GM21360 (cell line): ENCODE data around the gene FIGN.

Experiments used
- ATAC-seq: cut with Tn5 transposase; IDR thresholded peaks from one replicate; pipeline ENCODE4 v1.9.1; 2021; ENCODE audit warnings: mild to moderate bottlenecking, moderate library complexity; ENCODE audit not compliant: unreplicated experiment

Gene FIGN, protein sequence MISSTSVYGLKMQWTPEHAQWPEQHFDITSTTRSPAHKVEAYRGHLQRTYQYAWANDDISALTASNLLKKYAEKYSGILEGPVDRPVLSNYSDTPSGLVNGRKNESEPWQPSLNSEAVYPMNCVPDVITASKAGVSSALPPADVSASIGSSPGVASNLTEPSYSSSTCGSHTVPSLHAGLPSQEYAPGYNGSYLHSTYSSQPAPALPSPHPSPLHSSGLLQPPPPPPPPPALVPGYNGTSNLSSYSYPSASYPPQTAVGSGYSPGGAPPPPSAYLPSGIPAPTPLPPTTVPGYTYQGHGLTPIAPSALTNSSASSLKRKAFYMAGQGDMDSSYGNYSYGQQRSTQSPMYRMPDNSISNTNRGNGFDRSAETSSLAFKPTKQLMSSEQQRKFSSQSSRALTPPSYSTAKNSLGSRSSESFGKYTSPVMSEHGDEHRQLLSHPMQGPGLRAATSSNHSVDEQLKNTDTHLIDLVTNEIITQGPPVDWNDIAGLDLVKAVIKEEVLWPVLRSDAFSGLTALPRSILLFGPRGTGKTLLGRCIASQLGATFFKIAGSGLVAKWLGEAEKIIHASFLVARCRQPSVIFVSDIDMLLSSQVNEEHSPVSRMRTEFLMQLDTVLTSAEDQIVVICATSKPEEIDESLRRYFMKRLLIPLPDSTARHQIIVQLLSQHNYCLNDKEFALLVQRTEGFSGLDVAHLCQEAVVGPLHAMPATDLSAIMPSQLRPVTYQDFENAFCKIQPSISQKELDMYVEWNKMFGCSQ

DNA sequence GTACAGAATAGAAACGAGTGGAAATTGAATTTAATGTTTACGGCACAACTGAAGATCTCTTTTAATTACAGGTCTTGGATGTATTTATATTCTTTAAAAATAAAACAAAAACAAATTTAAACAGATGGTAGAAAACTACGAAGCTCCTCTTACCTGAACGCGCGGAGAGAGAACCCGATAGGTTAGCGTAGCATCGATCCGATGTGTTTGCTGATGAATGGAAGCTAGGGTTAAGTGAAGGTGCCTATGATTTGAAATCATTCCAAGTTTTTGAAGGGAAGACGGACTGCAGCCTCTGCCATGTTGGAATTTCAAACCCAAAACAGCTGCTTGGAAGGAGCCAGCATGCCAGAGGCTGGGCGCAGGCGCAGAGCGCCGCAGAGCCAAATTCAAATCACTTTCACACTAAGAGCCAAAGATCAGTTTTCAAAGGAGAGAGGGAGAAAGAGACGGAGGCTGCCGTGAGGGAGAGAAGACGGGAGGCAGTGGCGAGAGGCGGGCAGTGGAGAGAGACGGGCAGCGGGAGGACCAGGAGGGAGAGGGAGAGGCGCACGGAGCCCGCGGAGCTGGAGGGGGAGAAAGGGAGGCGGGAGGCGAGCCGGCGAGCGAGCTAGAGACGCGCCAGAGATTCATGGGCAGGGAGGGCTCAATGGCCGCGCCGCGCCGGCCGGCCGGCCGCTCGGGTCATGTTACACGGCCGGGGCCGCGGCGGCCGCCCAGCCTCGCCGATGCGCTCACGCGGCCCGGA, at the start of gene FIGN:
Gene FIGN, minus strand, starts transcription at position 324 of the 748 bp plus-strand sequence. CDS start 1,081 bp downstream, outside the sequence.
- no peak for ATAC-seq

GRCh38 chr2:163785162-163785561, 49.4 kb upstream of the FIGN start:
- no peak for ATAC-seq

- ATAC-seq = no peak
These were observed 44.3 kb upstream of the FIGN start for GRCh38 chr2:163779970-163780597.

DNA sequence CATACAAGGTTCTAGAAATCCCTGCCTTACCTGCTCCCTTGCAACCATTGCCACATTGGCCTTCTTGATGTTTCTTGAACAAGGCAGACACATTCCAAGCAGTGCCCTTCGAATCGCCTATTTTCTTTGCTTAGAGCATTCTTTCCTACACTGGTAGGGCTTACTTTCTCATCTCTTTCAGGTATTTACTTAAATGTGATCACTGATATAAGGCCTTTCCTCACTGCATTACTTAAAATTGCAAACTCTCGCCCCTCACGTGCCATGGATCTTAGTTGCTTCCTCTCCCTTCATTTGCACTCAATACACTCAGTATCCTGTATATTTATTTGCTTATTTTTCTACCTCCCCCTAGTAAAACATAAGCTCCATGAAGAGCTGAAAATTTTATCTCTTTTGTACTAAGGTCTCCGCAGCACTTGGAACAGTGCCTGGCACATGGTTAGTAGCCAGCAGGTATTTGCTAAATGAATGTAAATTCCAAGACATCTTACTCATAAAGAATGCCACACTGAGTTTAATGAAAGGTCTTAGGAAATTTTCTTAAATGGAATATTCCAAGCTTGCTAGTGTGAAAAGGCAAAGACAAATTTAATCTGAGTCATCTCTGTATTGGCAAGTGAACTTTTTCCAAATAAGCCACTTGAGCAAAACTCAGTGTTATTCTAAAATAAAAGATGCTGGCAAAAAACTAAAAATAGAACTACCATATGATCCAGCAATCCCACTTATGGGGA, 42.4 kb upstream of the FIGN start:
- ATAC-seq = no peak

DNA sequence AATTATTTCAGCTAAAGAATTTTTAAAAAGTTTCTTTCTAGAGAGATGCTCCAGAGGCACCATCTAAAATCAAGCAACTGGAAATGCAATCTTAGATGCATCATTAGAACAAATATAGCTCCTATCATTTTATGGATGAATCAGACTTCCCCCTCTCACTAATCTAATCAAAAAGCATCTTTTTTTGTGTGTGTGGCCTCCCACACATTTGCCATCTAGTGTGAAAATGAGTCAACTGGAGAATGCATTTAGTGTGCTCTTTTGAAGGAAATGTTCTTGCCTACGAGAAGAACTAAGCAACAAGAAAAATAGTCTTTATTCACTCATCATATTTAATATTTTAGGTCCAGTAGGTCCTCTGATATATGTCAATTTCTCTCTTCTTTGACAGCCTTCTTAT, 39.5 kb upstream of the FIGN start:
- no peak for ATAC-seq

- no peak for ATAC-seq
These were observed 39.1 kb upstream of the FIGN start for GRCh38 chr2:163774862-163775261.

GRCh38 chr2:163773276-163773675, 37.5 kb upstream of the FIGN start:
- ATAC-seq = no peak

- ATAC-seq = no peak
These were observed 35.8 kb upstream of the FIGN start for GRCh38 chr2:163771596-163771995.

DNA sequence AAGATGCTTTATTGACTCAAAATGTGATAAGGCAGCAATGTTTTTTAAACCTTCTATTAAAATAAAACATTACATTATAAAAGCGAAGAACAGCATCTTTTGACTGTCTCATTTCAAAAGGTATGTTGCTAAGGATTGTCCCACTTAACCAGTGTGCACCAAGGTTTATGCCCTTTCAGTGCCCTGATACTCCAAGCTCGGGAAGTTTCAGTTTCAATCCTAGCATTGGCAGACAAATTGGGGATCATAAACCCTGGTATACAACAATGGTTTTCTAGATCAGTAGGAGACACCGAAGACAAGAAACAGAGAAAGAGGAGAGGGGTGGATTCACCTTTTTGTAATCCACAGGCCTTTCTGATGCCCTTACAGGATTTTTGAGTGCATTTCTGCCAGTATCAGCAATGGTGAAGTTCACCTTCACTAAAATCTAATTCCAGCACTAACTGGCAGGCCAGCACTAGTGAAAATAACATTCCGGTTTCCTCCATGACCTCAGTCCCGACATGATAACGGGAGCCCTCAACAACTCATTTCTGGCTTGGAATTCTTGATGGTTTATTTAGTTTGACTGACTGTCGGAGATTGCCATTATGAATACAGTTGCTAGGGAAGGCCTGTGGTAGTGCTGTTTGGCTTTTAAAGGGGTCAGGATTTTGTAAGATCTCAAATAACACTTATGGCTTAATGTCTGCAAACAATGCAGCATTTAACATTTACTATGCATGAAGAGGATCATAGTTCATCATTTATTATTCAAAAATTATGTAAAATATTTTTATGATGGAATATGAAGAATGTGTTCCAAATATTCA, 33.3 kb upstream of the FIGN start:
- no peak for ATAC-seq

DNA sequence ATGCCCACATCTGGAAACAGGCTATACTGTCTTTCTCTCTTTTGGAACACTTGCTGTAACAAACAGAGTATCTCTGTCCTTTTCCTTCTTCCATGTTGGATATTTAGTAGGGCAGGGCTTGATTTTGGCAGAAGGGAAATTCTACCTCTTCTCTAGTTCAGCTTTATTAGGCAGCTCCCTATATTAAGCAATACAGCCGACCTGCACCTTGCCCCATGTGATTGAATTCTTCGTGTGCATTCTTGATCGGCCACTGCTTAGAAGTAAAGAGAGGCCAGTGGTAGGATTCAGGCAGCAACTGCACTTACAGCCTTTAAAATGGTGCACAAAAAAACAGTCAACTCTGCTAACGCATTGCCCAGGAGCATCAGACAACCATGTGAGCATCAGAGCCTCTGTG, 31.3 kb upstream of the FIGN start:
- no peak for ATAC-seq

- no peak for ATAC-seq
These were observed 28.8 kb upstream of the FIGN start for GRCh38 chr2:163764566-163764965.

DNA sequence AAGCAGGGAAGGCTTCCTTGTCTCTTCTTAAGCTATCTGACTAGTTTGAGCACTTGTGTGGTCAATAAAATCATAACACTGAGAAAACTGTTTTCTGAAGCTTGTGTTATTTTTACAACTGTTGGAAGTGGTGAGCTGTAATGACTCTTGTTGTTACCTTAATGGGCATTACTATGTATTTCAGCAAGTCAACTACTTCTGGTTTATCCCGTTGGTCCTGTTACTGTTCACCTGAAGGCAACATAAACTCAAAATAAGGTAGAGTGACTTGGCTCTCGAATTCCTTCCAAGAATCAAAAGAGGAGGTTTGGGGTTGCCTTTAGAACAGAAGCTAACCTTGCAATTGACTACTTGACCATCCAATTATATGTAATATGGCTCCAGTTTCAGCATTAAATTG, 23.2 kb upstream of the FIGN start:
- ATAC-seq = no peak

DNA sequence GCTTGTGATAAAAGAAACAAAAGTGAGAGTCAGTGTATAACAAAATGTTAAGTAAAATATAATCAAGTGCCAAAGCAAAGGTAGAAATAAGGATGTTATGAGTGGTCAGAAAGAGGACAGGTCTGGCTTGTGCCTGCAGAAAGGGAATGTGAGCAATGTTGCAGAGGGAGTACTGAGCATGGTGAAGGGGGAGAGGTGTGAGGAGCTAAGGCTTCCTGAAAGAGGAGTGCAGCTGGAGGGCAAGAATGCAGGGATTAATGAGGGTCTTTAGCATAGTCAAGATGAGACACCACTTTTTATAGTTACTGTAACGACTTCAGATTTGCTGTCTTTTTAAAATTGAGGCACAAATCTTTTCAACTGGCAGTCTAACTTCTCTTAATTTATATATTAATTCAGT, 22.0 kb upstream of the FIGN start:
- no peak for ATAC-seq

- ATAC-seq = no peak
These were observed 20.8 kb upstream of the FIGN start for GRCh38 chr2:163756588-163756987.

GRCh38 chr2:163755366-163755765, 19.6 kb upstream of the FIGN start:
- ATAC-seq = no peak

DNA sequence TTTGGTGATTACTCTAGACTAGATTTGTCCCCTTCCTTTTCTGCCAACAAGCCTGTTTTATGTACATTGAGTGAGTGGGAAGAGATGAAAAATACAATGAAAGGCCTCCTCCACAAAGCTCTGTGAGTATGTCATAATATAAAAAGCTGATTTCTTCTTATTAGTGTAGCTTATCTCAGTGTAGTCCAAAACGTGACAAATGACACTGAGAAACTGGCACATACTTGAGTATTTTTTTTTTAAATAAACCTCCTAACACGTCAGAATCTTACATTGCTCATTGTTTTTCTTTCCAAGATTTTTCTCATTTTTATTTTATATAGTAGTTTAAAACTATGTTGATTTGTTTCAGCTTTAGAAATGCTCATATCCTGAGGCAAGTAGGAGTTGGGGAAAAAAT, 17.9 kb upstream of the FIGN start:
- no peak for ATAC-seq

DNA sequence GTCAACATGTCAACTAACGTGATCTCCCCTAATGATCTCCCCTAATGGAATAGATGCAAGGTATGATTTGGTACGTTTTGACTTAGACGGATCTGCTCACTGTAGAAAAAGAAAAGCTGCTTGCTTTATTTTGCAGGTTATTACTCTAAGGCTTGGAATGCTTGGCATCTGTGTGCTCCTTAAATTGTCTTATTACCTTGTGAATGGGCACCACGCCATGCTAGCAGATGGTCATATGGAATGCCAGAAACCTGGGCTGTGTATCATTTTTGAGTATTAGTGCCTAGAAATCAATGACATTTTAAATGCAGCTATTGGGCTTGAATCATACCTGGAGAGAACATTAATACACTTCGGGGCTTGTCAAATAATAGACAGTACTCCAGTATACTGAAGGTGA, 16.5 kb upstream of the FIGN start:
- no peak for ATAC-seq

- ATAC-seq = no peak
These were observed 15.9 kb upstream of the FIGN start for GRCh38 chr2:163751696-163752095.

DNA sequence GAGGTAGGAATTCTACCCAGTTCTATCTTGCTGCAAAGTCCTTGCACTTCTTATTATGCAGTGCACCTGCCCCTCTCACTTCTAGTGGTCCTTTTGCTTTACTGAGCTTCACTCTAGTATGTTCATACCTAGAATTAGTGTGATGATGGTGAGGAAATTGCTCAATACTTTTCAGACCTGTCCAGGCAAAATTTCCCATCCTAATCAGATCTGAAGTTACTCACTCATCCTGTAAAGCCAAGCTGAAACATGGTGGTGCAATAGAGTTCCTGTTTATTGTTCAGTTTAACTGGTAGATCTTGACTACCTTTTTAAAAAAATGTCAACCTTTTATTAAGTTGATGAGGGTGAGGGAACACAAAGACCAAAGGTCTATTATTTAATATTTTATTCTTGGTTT, 12.6 kb upstream of the FIGN start:
- no peak for ATAC-seq

DNA sequence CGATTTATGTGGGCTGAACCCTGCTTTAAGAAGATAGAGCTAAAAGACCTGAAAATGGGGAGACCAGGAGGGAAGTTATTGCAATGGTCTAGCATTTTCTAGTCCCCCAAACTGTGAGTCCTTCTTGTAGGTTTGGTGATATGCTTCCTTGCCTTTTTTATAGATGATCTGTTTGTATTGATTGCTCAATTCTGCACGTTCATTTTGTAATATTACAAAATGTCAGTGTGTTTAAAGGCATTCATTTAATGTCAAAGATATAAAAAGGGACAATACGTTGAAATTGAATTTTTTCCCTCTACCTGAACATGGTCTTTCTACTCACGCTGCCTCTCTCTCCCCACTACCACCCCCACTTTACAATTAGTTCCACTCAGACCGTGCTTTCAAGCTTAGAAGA, 5.6 kb upstream of the FIGN start:
- ATAC-seq = no peak
